SIG-M5 (cell line): ENCODE data around the gene MYH7B.
A peak's percentile ranks its signal among the peaks of the same experiment; 100 is the strongest.

ENCODE experiments used
- DNase-seq: peaks from one replicate; lab custom pipeline; 2025; lab: John Stamatoyannopoulos, UW

Gene MYH7B

GRCh38 chr20:34955231-34956040, at the start of gene MYH7B, which contains the start of gene GSS:
Gene MYH7B, plus strand, starts transcription at chr20:34955868. Its CDS starts 22,138 bp downstream, at chr20:34978006.
Gene GSS, minus strand, starts transcription at chr20:34955806. Its CDS starts 3,954 bp downstream, at chr20:34951852.
- DNase-seq = peak; percentile 47

- no peak for DNase-seq
Observed at GRCh38 chr20:34907616-34908469, 47.8 kb upstream of the MYH7B start.

DNA sequence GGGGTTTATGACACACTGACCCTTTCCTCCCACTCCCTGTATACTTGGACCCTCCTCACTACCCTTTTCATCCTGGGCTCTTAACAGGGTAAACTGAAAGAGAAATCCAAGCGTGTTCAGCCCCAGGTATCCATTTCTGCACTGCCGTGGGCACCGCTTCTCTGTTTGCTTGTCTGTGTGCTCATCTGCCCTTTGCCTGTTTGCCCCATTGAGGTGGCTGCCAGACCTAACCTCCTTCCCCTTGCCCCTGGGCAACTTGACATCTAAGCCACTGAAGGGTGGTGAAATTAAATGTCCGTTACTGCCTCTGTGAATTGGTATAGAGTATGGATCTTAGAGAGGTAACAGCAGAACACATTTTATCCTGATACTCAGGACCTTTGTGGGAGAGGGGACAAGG, 40.5 kb upstream of the MYH7B start:
- DNase-seq = no peak

GRCh38 chr20:34915749-34916455, 39.8 kb upstream of the MYH7B start:
- no peak for DNase-seq

DNA sequence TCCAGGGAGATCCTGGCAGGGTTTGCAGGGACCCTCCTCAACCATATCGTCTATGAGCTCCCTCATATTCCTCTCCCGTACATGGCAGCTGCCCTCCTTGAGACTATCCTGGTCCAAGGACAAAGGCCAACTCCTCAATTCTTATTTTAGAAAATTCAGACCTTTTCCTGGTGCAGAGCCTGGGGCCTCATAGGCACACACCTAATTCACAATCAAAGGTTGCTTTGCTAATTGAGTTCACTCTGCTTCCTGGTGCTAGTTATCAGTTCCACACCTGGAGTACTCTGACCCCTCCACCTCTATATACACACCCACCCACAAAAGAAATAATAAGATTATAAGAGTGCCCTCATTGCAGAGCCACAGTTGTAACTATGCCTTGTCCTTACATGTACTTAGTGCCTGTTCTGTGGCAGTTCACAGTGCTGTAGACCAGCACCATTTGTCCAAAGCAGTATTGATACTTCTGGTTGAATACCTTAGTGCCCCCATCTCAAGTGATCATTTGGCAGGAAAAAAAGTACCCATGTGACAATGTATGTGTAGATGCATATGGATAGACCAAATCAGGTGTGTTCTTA, 38.8 kb upstream of the MYH7B start:
- no peak for DNase-seq

- DNase-seq = no peak
Observed at GRCh38 chr20:34920055-34920454, 35.6 kb upstream of the MYH7B start.

DNA sequence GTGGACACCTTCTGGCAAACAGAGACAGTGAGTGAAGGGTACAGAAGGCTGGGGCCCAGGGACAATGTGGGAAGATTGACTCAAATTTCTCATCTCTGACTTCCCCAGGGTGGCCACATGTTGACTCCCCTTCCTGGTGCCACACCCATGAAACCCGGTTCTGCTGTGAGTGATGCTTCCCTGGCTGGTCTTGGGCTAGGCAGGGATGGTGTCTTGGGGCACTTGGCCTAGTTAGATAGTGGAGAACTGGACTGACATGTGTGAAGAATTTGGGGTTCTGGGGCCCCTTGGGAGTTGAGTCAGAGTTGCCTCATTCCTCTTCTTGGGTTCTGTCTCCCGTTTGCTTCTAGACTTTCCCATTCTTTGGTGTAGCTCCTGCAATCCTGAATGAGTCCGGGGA, 34.2 kb upstream of the MYH7B start:
- no peak for DNase-seq

DNA sequence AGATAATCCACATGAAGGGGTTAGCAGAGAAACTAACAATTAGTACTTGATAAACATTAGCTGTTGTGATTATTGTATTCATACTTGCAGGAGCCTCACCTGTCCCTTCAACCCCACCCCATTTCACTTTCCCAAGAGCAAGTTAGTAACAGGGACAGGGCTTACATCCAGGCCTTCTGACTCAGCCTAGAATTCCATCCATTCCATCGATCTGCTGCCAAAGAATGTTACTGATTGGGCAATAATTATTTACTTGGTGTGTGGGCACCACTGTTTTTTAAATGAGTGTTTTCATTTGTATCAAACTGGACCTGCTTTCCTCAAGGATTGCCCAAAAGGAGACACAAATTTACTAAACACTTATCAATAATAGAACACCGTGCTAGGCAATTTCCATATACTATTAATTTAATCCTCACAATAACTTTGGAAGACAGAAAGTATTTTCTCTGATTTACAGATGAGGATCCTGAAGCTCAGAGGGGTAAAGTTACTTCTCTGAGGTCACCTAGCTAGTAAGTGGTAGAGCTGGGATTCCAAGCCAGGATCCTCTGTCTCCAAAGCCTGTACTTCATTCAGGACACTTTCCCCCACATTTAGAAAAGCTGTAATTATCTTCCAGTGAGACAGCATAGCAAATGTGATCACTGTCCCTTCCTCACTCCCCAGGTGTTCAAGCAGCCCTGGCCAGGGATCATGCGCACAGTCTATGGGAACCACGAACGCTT, 32.9 kb upstream of the MYH7B start:
- no peak for DNase-seq

GRCh38 chr20:34923414-34923813, 32.3 kb upstream of the MYH7B start:
- DNase-seq = no peak

GRCh38 chr20:34925341-34925740, 30.3 kb upstream of the MYH7B start:
- no peak for DNase-seq

GRCh38 chr20:34925981-34926380, 29.7 kb upstream of the MYH7B start:
- no peak for DNase-seq

DNA sequence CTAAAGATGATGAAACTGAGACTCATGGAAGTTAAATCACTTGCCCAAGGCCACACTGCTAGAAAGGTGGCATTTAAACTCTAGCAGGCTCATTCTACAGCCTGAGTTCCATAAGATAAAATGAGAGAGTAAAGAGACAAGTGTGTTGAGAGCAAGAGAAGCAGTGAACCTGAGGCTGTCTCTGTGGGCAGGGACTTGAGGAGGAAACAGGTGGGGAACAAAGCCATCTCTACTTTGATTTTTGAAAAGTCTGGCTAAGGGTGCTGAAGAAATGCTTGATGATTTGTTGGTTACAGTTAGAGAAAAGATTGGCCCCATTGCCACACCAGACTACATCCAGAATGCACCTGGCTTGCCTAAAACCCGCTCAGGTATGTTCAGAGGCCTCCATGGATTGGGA, 29.1 kb upstream of the MYH7B start:
- DNase-seq = no peak

DNA sequence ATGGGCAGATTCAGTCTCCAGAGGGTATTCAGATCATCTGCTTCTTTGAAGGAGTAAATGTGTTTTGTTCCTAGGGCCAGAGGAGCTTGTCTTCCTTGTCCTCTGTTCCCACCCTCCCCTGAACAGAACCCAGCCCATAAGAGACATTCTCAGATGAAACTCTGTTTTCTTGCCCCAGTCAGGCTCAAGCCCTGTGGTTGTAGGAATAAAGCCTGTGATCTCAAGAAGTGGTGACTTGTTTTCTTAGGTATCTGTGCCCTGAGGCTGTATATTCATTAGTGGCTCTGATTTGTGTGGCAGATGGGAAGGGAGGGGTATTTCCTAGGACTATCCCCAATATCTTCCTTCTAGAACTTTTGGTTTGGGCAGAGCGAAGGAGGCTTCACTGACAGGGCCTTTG, 27.9 kb upstream of the MYH7B start:
- DNase-seq = no peak

DNA sequence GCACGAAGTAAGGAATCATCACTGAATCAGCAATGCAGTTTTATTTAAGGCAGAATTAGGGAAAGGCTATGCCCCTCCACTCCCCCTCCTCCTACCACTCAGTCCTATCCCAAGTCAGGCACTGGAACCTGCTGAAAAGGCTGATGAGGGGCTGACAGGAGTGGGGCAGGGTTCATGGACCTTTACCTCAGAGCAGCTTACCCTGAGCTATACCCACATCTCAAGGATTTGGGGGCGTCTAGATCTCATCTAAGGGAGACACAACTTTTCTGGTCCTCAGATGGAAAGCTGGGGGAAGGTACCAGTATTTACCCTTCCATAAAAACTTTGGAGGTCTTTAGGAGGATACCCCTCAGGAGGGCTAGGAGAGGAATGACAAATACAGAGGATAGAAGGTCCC, 27.3 kb upstream of the MYH7B start:
- DNase-seq = no peak

DNA sequence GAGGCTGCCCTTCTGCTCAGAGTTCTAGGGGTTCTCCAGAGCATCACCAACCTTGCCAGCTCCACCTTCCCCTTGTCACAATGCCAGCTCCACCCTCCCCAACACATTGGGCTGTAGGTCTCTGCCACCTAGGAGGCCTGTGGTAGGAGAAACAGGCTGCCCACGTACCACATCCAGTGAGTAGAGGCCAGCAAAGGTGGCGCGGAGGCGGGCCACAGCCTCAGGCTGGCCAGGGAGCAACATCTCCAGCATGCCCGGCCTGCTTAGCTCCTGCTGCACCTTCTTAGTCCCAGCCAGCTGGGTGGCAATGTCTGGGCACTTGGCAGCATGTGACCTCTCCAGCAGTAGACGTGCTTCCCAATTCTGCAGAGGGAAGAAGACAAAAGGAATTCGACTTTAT, 23.9 kb upstream of the MYH7B start:
- no peak for DNase-seq

GRCh38 chr20:34938466-34939163, 17.1 kb upstream of the MYH7B start:
- no peak for DNase-seq

DNA sequence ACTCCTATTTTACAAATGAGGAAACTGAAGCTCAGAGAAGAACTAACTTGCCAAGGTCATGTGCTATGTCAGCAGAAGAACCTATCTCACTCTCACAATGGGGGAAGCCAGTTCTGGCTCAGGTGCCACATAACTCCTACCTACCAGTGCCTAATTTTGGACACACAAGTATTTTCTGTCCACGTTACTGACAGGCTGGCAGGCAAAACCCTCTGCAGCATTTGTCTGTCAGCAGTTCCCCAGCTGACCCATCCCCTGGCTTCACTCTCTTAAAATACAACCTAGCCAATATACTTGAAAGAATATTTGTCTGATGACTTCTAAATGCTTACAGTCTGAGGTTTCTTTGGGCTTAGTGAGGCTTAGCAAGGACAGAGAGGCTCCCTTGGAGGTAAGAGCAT, 15.6 kb upstream of the MYH7B start:
- DNase-seq = no peak

DNA sequence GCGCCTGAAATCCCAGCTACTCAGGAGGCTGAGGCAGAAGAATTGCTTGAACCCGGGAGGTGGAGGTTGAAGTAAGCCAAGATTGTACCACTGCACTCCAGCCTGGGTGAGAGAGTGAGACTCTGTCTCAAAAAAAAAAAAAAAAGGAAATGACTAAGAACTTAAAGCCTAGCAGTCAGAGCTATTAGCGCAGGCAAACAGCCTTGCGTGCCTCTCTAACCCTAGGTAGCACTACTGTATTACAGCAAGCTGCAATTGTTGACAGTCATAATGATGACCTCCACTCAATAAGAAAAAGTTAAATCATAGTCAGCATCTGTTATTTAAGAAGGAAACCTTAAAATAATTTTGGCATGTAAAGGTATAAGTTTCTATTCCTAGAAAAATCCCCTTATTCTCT, 14.4 kb upstream of the MYH7B start:
- no peak for DNase-seq

DNA sequence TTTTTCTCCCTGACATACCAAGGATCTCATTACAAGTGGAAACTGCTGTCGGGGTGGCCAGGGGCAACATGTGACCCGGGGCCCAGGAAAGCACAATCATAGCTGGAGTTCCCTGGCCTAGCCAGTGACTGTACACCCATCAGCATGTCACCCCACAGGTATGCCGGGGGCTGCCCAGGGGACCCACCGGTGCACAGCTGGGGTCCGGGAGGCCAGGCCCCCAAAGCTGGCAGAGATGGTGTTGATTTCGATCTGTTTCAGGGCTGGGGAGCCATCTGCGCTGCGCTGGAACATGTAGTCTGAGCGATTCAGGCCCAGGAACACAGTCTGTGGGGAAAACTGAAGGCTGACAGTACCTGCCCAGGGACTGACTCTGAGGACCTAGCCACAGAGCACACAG, 13.4 kb upstream of the MYH7B start:
- no peak for DNase-seq

- no peak for DNase-seq
Observed at GRCh38 chr20:34943808-34944567, 11.7 kb upstream of the MYH7B start.
